ENCODE results near the gene BEND5.

BEND5 gene

GRCh38 chr1:48765335-48765734 is 11.4 kb downstream of the BEND5 start:
- no peak for DNase-seq (ENCODE audit: low read depth)

DNA sequence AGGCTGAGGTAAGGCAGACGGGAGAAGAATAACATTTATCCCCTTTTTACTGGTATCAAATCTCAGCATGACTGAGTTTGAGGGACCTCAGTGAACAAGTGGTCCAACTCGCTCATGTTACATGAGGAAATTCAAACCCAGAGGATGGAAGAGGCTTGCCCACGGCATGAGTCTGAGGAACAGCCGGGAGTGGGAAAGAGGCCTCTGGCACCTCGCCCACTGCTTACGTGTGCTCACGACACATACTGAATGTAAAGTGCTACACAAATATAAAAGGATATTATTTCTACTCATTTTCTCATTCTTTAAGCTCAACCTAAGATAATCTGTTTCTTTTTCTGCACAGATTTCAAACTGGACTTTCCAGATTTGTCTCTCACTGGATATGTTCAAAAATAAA is 14.7 kb downstream of the BEND5 start:
- DNase-seq (ENCODE audit: low read depth): no peak

GRCh38 chr1:48761411-48761810 is 15.3 kb downstream of the BEND5 start:
- DNase-seq (ENCODE audit: low read depth): no peak

DNA sequence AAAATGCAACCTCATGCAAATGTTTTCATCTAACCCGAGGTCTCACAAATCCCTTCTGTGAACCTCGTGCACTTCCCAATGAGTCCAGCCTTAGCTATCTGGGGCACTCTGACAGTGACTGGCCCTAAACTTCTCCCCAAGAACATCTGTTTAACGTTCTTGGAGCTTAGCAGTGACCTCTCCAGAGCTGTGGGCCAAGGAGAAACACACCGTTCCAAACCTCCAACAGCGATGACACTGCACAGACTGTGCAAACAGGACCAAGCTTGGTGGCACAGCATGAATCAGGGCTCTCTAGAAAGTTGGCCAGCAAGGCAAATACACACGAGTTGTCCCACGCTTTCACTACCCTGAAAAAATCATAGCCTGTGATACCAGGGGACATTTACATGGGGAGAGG is 15.8 kb downstream of the BEND5 start:
- no peak for DNase-seq (ENCODE audit: low read depth)

GRCh38 chr1:48758976-48759375 is 17.7 kb downstream of the BEND5 start:
- no peak for DNase-seq (ENCODE audit: low read depth)

GRCh38 chr1:48757363-48757762 is 19.3 kb downstream of the BEND5 start:
- DNase-seq (ENCODE audit: low read depth): no peak

DNA sequence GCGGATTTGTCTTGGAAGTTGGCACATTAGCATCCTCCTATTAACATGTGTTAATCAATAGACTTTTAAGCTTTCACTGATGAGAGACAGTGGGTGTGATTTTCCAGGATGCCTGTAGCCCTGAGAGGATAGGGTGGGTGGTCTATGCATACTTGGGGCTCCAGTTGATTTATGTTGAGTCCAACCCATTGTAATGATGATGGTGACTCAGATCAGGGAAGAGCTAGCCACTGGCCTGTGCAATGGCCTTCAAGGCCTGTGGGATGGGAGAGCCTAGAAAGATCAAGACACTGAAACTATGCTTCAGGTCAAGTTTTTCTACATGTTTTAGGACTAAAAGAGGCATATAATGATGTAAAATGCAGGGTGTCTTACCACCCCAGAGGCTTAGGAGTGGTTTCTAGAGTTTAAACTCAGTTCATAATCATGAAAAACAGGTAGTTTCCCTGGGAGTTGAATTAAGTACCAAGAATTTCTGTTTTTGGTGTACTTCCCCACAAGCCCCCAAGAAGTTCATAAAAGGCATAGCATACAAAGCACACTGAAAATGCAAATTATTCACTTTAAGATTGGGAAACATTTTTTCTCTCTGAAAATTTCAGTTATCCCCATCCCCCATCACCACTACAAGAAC is 19.9 kb downstream of the BEND5 start:
- no peak for DNase-seq (ENCODE audit: low read depth)

GRCh38 chr1:48753293-48753692 is 23.4 kb downstream of the BEND5 start:
- no peak for DNase-seq (ENCODE audit: low read depth)

DNA sequence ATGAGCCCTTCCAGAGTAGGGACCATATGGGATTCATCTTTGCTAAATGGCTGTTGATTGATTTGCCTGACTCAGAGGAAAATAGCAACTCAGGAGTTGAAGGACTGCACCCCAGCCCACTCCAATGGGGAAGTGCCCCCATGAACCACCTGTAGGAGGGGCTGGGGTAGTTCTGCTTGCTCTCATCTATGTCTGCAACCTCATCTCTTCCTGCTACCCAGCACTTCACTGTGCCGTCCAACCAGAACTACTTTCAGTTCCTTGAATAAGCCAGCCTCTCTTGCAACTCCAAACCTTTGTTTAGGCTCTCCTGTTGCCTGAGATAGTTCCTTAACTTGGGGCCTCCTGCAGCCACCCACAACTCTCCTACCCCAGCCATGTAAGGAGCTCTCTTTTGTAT is 26.6 kb downstream of the BEND5 start:
- no peak for DNase-seq (ENCODE audit: low read depth)

GRCh38 chr1:48749068-48749467 is 27.6 kb downstream of the BEND5 start:
- no peak for DNase-seq (ENCODE audit: low read depth)

GRCh38 chr1:48746906-48747305 is 29.8 kb downstream of the BEND5 start:
- no peak for DNase-seq (ENCODE audit: low read depth)

- no peak for DNase-seq (ENCODE audit: low read depth)
Measured at GRCh38 chr1:48744032-48744431, 32.7 kb downstream of the BEND5 start.

DNA sequence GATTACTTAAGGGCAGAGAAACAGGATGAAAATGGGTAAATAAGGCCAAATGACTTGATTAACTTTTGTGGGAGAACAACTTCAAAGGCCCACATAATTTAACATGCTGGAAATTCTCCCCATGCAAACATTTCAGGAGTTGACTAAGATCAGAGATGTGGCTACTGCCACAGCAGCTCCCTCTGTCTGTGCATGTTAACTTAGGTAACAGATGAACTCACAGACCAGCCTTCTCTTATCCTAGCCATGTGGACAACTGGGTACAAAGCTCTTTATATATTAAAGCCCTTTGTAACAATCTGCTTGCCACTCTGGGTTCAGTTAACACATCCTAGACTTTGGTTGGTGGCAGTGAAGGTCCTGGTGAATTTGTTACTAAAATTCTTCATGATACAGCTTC is 33.2 kb downstream of the BEND5 start:
- DNase-seq (ENCODE audit: low read depth): no peak

- DNase-seq (ENCODE audit: low read depth): no peak
Measured at GRCh38 chr1:48741380-48741779, 35.3 kb downstream of the BEND5 start.

DNA sequence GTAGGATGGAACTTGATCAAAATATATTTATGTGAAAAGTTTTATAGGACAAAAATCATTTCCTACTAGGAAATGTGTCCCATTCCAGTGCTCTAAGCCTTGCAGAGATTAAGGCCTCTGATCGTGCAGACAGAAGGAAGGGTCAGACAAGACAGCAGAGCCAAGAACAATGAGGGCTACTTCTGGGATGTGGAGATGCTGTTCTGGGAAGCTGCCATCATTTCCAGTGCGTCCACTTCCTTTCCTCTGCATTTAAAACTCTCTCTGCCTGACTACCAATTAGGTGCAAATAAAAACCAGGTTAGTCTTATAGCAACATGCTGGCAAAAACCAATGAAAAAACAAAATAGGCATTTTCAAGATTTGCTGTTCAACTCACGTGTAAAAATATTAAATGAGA is 36.1 kb downstream of the BEND5 start:
- DNase-seq (ENCODE audit: low read depth): no peak

GRCh38 chr1:48739091-48739490 is 37.6 kb downstream of the BEND5 start:
- no peak for DNase-seq (ENCODE audit: low read depth)

GRCh38 chr1:48738356-48738755 is 38.3 kb downstream of the BEND5 start:
- DNase-seq (ENCODE audit: low read depth): no peak

GRCh38 chr1:48735796-48736195 is 40.9 kb downstream of the BEND5 start:
- DNase-seq (ENCODE audit: low read depth): no peak

DNA sequence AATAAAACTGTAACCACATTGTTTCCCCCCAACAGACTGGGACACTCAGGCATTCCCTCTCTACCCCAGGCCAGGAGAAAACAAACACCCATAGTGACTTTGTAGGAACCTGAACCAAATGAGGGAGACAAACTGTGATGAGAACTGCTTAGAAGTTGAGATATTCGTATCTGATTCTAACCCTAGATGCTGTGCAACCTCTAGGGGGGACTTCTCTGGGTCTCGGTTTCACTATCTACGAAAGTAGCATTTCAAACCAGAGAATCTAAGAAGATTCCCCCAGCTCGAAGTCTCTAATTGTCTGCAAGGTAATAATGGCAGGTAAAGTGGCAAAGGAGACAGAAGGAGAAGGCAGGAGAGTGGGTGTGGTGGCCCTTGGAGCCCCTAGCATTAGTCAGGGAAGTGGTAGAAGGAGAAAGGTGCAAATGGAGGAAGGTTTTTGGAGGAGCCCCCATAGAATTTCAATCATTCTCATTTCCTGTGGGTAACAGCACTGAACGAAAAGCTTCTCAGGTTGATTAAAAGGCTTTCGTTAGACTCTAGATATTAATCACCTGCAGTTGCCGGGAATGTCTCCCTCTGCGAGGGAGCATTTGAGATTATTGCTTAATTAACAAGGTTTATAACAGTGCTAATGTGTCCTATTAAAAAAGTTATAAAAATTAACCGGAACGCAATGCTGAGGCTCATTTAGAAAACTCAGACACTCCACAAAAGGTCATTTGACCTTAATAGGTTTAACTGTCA is 46.4 kb downstream of the BEND5 start:
- no peak for DNase-seq (ENCODE audit: low read depth)

DNA sequence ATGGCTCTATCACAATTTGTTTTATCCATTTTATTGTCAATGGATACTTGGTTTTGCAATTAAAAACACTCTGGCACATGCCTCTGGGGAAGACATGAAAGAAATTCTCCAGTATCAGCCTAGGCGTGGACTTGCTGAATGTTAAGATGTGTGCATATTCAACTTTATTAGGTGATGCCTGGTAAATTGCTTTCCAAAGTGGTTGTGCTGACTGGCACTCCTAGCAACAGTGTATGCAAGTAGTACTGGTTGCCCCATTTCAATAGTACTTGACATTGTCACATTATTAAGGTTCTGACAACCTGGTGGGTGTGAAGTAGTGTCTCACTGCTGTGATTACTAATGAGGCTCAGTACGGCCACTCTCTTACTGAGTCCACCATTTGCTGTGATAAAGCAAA is 48.1 kb downstream of the BEND5 start:
- no peak for DNase-seq (ENCODE audit: low read depth)

GRCh38 chr1:48726557-48727215 is 50.0 kb downstream of the BEND5 start:
- no peak for DNase-seq (ENCODE audit: low read depth)

DNA sequence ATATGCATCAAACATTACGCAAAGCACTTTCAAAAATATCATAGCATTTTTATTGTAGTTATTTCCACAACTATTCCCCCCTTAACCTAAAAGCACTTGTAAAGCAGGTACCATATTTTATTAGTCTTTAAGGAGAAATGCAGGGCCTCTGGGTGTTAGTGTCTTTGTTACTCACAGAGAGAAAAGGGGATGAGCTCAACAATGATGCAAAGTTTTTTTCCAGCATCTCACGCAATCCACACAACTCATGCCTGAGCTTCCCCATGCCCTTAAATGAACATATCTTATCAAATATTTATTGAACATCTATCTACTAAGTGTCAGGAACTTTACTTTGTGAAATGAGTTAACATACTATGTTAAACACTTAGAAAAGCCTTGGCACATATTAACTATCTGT is 50.6 kb downstream of the BEND5 start:
- DNase-seq (ENCODE audit: low read depth): no peak

DNA sequence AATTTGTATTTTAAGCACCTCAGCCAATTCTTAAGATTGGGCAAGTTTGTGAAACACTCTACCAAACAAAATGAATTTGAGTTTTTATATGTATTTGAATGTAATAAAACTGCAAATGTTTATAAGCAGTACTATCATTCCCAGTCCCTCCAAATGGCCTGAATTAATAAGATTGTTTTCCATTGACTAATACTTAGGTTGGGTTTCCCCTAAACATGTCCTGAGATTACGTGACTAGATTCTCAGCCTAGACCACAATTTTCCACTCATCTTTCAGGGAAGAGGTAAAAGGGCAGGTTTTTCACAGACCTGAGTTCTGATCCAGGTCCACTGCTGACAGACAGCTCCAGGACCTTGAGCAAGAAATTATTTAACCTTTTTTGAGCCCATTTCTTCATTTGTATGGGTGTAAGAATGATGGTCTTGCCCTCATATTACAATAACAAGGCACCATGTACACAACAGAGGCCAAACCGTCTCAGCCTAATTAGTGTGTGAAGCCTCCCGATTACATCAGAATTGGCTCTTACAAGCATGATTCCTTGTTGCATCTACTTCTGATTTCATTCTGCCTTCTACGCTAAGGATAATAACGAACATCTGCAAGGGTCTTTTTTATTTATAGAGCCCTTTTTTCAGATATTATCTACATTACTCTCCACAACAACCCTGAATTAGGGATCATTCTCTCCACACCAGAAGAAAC is 51.2 kb downstream of the BEND5 start:
- DNase-seq (ENCODE audit: low read depth): no peak
